Stimulated activated naive B cell treated with anti-CD40 and anti-IgM and Interleukin-4, amounts not matched to agents 10 μg/mL and 1 μg/mL and 100 μg/mL, for 72 hours (primary cell): Measurements from ENCODE around the gene LRRC4.

Experiments
- ATAC-seq, 2 donors: fragments of 150-1000 bp; cut with Tn5 transposase; replicated peaks; 2 replicates each; pipeline ENCODE4 v1.10.0; 2021; ENCODE audit warnings: moderate library complexity in 1 of 2
- DNase-seq: peaks from one replicate; pipeline ENCODE4 v3.0.0; 2021
- H3K27ac Mint-ChIP-seq: one replicate; pipeline ENCODE4 v1.8.0; 2022; ENCODE audit warnings: mild to moderate bottlenecking, mixed read lengths
- H3K27me3 Mint-ChIP-seq, 2 donors: one replicate each; pipeline ENCODE4 v1.8.0; 2022; ENCODE audit warnings: mixed read lengths in 2 of 2
- H3K36me3 Mint-ChIP-seq, 2 donors: one replicate each; pipeline ENCODE4 v1.8.0; 2022; ENCODE audit warnings: mixed read lengths in 2 of 2, mild to moderate bottlenecking in 1 of 2
- H3K4me1 Mint-ChIP-seq, 2 donors: one replicate each; pipeline ENCODE4 v1.8.0; 2022; ENCODE audit warnings: mixed read lengths in 2 of 2, mild to moderate bottlenecking in 1 of 2
- H3K4me3 Mint-ChIP-seq, 2 donors: one replicate each; pipeline ENCODE4 v1.8.0; 2022; ENCODE audit warnings: mild to moderate bottlenecking in 2 of 2, mixed read lengths in 2 of 2, moderate library complexity in 1 of 2
- H3K9me3 Mint-ChIP-seq, 2 donors: one replicate each; pipeline ENCODE4 v1.8.0; 2022; ENCODE audit warnings: mixed read lengths in 2 of 2, mild to moderate bottlenecking in 1 of 2

Gene LRRC4

DNA sequence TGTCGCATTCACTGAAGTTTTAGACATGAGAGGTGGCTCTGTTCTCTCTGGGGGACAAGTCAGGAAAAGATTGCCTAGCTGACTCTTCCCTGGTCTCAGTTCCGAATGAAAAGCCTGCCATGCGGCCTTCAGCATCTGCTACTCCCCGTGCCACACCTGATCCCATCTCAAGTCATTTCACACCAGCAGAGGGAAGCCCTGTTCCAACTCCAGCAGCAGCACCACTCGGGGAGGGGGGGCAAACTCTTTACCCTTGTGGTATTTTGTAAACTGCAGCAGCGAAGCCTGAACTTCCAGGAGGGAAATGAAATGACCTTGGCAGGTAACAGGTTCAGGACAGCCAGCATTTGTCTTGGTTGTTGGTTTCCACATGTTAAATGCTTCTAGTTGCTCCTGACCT lies 13.8 kb downstream of the LRRC4 start:
- H3K27ac Mint-ChIP-seq: no peak overlapping the region
- H3K9me3 Mint-ChIP-seq: no peaks in the 10 kb centered on the region
- DNase-seq: no peak
- no peak for ATAC-seq
- no peaks in the 10 kb centered on the region for H3K27me3 Mint-ChIP-seq
- peaks cover 4 to 6% of the 10 kb centered on the region in 2 donors for H3K4me1 Mint-ChIP-seq
- H3K4me3 Mint-ChIP-seq: no peak overlapping the region
- H3K36me3 Mint-ChIP-seq: peaks cover 60 to 68% of the 10 kb centered on the region in 2 donors

GRCh38 chr7:128014811-128015210 lies 16.4 kb downstream of the LRRC4 start:
- H3K27me3 Mint-ChIP-seq: no peaks in the 10 kb centered on the region
- no peak overlapping the region for H3K4me3 Mint-ChIP-seq
- H3K27ac Mint-ChIP-seq: peak overlapping the region; percentile 14
- peaks cover 4 to 6% of the 10 kb centered on the region in 2 donors for H3K4me1 Mint-ChIP-seq
- H3K36me3 Mint-ChIP-seq: peaks cover 44 to 65% of the 10 kb centered on the region in 2 donors
- DNase-seq (no peak), ATAC-seq (no peak)
- no peaks in the 10 kb centered on the region for H3K9me3 Mint-ChIP-seq

DNA sequence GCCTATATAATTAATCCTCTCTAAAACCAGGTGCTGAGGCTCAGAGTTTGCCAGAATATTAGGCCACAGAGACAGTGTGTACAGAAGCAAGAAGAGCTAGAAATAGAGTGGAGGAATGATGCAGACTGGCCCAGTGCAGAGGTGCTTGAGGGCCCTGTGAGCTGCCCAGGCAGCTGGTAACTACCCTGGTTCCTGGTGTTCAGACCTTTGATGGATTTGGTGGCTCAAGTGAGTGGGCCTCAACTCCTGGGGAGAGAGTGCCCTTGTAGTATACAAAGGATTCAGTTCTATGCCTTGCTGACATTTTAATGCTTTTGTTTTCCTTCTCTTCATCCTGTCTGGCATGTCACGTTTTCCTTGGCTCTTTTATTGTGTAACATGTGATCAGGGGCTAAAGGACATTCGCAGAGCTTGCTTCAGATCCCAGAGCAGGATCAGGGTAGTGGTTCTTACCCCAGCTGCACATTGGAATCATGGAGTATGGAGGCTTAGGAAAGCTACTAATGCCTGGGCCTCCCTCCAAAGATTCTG lies 20.0 kb downstream of the LRRC4 start:
- H3K9me3 Mint-ChIP-seq: no peaks in the 10 kb centered on the region
- H3K27ac Mint-ChIP-seq: peak overlapping the region; percentile 9
- H3K36me3 Mint-ChIP-seq: peaks cover 37 to 59% of the 10 kb centered on the region in 2 donors
- no peaks in the 10 kb centered on the region for H3K27me3 Mint-ChIP-seq
- no peak for ATAC-seq
- peaks cover 4 to 5% of the 10 kb centered on the region in 2 donors for H3K4me1 Mint-ChIP-seq
- H3K4me3 Mint-ChIP-seq: no peak overlapping the region
- DNase-seq: no peak

DNA sequence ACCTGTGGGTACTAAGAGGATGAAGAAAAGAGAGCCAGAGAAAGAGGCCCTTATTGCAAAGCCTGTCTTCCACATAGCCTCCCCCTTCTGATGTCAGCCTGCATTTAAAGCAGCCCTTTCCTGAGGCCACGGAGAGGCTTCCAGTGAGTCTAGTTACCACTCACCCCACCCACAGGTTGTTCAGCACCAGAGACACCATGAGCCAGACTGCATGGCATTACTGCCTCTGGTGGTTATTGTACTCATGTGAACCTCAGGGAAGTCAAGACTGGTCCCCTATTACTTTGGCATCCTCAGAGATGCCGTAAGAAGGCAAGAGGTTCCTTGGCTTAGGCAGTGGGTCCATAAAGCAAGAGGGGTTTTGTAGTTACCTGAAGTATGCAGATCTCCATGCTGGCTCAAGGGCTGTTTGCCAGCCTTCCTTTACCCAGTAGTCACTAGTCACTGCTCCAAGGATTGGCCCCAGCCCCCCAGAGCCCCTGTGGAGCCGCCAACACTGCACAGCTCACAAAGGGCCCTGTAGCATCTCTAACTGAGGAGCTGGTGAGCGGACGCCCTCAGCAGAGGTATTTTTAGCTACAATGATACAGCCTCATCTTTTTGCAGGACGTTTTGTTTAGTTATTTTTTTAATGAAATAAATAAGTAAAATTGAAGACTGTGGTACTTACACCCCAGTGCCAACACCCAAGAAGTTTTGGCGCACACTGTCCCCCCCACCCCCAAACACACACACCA lies 20.7 kb downstream of the LRRC4 start:
- Mint-ChIP-seq H3K4me1 (peaks cover 10% of the 10 kb centered on the region in 2 donors), H3K9me3 (no peaks in the 10 kb centered on the region), H3K36me3 (peaks cover 40 to 63% of the 10 kb centered on the region in 2 donors), H3K27ac (no peak overlapping the region), H3K27me3 (no peaks in the 10 kb centered on the region), H3K4me3 (no peak overlapping the region)
- ATAC-seq (peak in 1 of 2 donors; percentile 33), DNase-seq (no peak)

- no peak overlapping the region for H3K4me3 Mint-ChIP-seq
- no peak for ATAC-seq
- peaks cover 23 to 28% of the 10 kb centered on the region in 2 donors for H3K4me1 Mint-ChIP-seq
These were observed 22.5 kb downstream of the LRRC4 start for GRCh38 chr7:128008744-128009143.

GRCh38 chr7:128008141-128008540 lies 23.1 kb downstream of the LRRC4 start:
- Mint-ChIP-seq H3K9me3 (no peaks in the 10 kb centered on the region), H3K27me3 (no peaks in the 10 kb centered on the region), H3K4me3 (no peak overlapping the region), H3K4me1 (peaks cover 29 to 34% of the 10 kb centered on the region in 2 donors), H3K27ac (no peak overlapping the region), H3K36me3 (peaks cover 27 to 59% of the 10 kb centered on the region in 2 donors)
- ATAC-seq: no peak
- DNase-seq: no peak

More at GRCh38 chr7:128008744-128009143, 22.5 kb downstream of the LRRC4 start:
- no peak overlapping the region for H3K27ac Mint-ChIP-seq
- H3K36me3 Mint-ChIP-seq: peaks cover 31 to 61% of the 10 kb centered on the region in 2 donors
- no peak for DNase-seq
- no peaks in the 10 kb centered on the region for H3K9me3 Mint-ChIP-seq
- H3K27me3 Mint-ChIP-seq: no peaks in the 10 kb centered on the region

- DNase-seq: no peak
These were observed 23.9 kb downstream of the LRRC4 start for GRCh38 chr7:128007303-128007680.

GRCh38 chr7:128006550-128007302 lies 24.5 kb downstream of the LRRC4 start:
- Mint-ChIP-seq H3K27me3 (no peaks in the 10 kb centered on the region), H3K4me1 (peaks cover 42 to 48% of the 10 kb centered on the region in 2 donors), H3K4me3 (no peak overlapping the region), H3K9me3 (no peaks in the 10 kb centered on the region), H3K36me3 (peaks cover 26 to 51% of the 10 kb centered on the region in 2 donors), H3K27ac (peak overlapping the region; percentile 42)
- no peak for ATAC-seq
- no peak for DNase-seq

More at GRCh38 chr7:128007303-128007680, 23.9 kb downstream of the LRRC4 start:
- H3K36me3 Mint-ChIP-seq: peaks cover 25 to 51% of the 10 kb centered on the region in 2 donors
- H3K4me1 Mint-ChIP-seq: peaks cover 36 to 43% of the 10 kb centered on the region in 2 donors
- no peaks in the 10 kb centered on the region for H3K9me3 Mint-ChIP-seq
- H3K27ac Mint-ChIP-seq: peak overlapping the region; percentile 42
- no peak for ATAC-seq
- no peaks in the 10 kb centered on the region for H3K27me3 Mint-ChIP-seq
- H3K4me3 Mint-ChIP-seq: no peak overlapping the region

DNA sequence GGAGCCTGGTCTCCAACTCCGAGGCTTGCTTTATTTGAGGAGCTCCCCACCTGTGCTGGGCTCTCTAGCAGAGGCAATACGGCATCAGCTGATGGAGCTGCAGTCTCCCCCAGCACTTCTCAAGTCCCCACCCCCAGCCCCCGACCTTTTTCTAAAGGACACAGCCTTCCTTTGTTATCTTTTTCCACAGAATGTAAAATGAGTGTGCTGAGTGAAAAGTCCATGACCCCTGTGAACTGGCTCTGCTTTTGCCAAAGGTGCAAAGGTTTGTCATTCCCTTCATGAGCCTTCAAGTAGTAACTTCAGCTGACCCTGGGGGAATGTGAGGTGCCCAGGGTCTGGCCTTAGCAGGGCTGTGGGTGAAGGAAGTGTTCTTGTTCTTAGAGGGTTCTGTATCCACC lies 25.5 kb downstream of the LRRC4 start:
- no peak for ATAC-seq
- no peak overlapping the region for H3K27ac Mint-ChIP-seq
- H3K36me3 Mint-ChIP-seq: peaks cover 28 to 51% of the 10 kb centered on the region in 2 donors
- H3K4me1 Mint-ChIP-seq: peaks cover 48 to 53% of the 10 kb centered on the region in 2 donors
- DNase-seq: no peak
- no peaks in the 10 kb centered on the region for H3K9me3 Mint-ChIP-seq
- H3K27me3 Mint-ChIP-seq: no peaks in the 10 kb centered on the region
- H3K4me3 Mint-ChIP-seq: peak overlapping the region in 1 of 2 donors; percentile 8

DNA sequence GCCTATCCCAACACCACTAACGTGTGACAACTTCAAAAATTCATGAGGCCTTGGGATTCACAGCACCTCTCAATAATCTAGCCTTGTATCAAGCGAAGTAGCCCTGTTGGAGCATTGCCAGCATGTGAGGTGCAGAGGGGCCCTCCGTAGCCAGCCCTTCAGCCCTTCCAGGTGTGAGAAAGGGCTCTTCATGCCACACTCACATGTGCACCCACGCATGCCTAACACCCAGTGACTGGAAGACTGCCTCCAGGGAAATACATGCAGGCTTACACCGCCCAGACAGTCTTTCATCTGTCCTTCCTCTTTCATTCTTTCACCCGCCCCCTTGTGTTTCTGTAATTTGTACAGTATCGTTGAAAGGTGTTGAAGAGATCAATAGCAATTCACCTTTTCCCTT lies 26.1 kb downstream of the LRRC4 start:
- Mint-ChIP-seq H3K4me1 (peaks cover 51 to 56% of the 10 kb centered on the region in 2 donors), H3K36me3 (peaks cover 26 to 51% of the 10 kb centered on the region in 2 donors), H3K9me3 (no peaks in the 10 kb centered on the region), H3K27me3 (no peaks in the 10 kb centered on the region), H3K27ac (no peak overlapping the region), H3K4me3 (no peak overlapping the region)
- DNase-seq: peak; percentile 7
- ATAC-seq: peak; percentile 69 to 73

GRCh38 chr7:128004623-128005022 lies 26.6 kb downstream of the LRRC4 start:
- no peak for DNase-seq
- Mint-ChIP-seq H3K27me3 (no peaks in the 10 kb centered on the region), H3K4me1 (peaks cover 51 to 57% of the 10 kb centered on the region in 2 donors), H3K36me3 (peaks cover 22 to 46% of the 10 kb centered on the region in 2 donors), H3K4me3 (no peak overlapping the region), H3K9me3 (no peaks in the 10 kb centered on the region), H3K27ac (no peak overlapping the region)
- ATAC-seq: no peak

DNA sequence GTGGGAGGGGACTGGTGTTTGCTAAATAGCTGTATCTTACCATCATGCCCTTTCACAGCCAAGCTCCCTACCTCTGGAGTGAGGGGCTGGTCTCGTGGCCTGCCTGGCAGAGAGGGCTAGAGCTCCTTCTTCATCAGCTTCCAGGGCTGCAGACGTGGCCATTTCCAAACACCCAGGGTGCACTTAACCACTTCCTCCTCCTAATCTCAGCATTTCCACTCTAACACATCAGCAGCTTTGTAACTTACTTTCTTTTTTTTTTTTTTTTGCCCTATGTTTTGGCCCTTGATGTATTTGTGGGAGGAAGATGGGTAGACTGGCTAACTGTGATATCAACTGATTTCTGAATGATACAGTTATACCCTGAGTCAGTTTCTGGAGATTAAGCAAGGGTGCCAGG lies 27.4 kb downstream of the LRRC4 start:
- H3K27ac Mint-ChIP-seq: no peak overlapping the region
- no peak for DNase-seq
- H3K4me3 Mint-ChIP-seq: no peak overlapping the region
- H3K9me3 Mint-ChIP-seq: no peaks in the 10 kb centered on the region
- H3K27me3 Mint-ChIP-seq: no peaks in the 10 kb centered on the region
- peaks cover 23 to 51% of the 10 kb centered on the region in 2 donors for H3K36me3 Mint-ChIP-seq
- H3K4me1 Mint-ChIP-seq: peaks cover 55 to 61% of the 10 kb centered on the region in 2 donors
- ATAC-seq: no peak

DNA sequence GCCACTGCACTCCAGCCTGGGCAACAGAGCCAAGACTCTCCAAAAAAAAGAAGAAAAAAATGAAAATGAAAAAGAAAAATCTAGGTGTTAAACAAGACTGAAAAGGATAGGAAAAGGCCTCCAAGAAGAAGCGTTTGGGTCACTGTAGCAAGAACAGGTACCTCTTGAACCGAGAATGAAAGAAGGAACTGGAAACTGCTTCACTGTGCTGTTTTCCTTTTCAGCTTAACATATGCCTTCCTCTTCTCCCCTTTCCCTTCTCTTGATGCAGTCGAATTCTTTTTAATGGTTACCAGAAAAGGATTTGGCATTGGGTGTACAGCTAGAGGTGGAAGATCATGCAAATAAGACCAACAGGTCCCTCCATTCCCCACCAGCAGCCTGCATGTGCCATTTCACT lies 28.1 kb downstream of the LRRC4 start:
- Mint-ChIP-seq H3K36me3 (peaks cover 27 to 53% of the 10 kb centered on the region in 2 donors), H3K9me3 (no peaks in the 10 kb centered on the region), H3K27ac (no peak overlapping the region), H3K4me1 (peaks cover 56 to 67% of the 10 kb centered on the region in 2 donors), H3K4me3 (no peak overlapping the region), H3K27me3 (no peaks in the 10 kb centered on the region)
- ATAC-seq: peak; percentile 74 to 82
- no peak for DNase-seq

DNA sequence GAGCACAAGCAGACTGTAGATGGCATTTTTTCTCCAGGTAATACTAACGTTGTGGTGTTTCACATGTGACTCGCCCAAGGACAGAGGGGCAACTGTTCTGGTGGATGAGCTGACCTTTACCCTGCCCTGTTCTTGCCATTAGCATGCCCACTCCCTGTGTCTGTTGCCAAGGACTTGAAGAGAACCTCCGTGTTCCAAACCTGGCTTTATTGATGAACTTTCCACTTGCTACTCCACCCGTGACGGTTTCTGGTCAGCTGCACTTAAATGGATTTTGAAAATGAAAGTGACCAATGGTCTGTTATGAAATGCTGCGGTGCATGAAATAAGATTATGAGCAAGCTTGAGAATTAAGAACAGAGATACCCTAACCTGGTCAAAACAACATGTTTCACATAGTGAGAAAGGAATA lies 30.4 kb downstream of the LRRC4 start:
- DNase-seq: no peak
- H3K27me3 Mint-ChIP-seq: no peaks in the 10 kb centered on the region
- ATAC-seq: peak in 1 of 2 donors; percentile 38
- no peaks in the 10 kb centered on the region for H3K9me3 Mint-ChIP-seq
- H3K4me3 Mint-ChIP-seq: no peak overlapping the region
- peaks cover 53 to 64% of the 10 kb centered on the region in 2 donors for H3K4me1 Mint-ChIP-seq
- peaks cover 37 to 57% of the 10 kb centered on the region in 2 donors for H3K36me3 Mint-ChIP-seq
- H3K27ac Mint-ChIP-seq: no peak overlapping the region
